Right lobe of liver (tissue), 4 donors: ENCODE data around the gene OPCML.

Experiments used
- POLR2A ChIP-seq: fragments of 450-650 bp; IDR thresholded peaks from one replicate; pipeline ENCODE4 v1.6.1; 2017; ENCODE audit warnings: antibody characterized with exemption, mild to moderate bottlenecking
- TF ChIP-seq, protein P1 (sequence below), 4 donors: fragments of 200-600 bp in 3 of 4; fragments of 450-650 bp in 1 of 4; IDR thresholded peaks; one replicate each; pipeline versions ENCODE4 v1.5.1 to v1.8.0; 2016 to 2022; ENCODE audit warnings: antibody characterized with exemption in 4 of 4, mild to moderate bottlenecking in 2 of 4
- donor health status: DM: no; HTN: no; CAD: no.
- donor health status: DM: no; HTN: no; CAD: no.
- donor health status: DM: no; HTN: yes; CAD: no.

DNA sequence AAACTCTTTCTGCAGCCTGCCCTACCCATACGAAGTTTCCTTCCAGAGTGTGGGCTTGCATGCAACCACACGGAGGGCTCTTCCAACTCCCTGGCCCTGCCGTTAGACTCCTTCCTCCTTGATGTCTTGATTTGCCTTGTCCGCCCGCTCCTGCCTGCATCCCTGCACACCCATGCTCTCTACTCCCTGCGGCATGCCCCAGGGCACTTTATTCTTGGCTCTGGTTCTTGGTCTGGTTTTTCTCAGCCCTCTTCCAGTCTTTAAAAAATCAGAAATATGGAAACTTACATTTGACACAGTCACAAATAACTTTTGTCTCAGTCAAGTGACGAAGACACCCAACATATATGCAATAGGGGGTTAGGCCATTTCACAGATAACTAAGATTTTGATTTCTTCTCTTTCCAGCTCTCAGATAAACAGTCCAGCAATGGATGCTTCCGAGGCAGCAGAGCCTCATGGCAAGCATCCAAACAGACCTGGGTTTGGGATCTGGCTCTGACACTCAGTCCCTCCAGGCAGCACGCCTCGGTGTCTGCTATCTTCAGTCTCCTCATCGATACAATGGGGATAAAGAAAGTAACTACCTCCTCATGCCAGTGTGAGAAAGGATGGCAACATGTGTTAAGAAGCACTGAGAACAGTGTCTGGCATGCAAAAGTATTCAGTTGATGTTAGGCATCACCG, 15.7 kb upstream of the OPCML start:
- TF ChIP-seq, protein P1, sequence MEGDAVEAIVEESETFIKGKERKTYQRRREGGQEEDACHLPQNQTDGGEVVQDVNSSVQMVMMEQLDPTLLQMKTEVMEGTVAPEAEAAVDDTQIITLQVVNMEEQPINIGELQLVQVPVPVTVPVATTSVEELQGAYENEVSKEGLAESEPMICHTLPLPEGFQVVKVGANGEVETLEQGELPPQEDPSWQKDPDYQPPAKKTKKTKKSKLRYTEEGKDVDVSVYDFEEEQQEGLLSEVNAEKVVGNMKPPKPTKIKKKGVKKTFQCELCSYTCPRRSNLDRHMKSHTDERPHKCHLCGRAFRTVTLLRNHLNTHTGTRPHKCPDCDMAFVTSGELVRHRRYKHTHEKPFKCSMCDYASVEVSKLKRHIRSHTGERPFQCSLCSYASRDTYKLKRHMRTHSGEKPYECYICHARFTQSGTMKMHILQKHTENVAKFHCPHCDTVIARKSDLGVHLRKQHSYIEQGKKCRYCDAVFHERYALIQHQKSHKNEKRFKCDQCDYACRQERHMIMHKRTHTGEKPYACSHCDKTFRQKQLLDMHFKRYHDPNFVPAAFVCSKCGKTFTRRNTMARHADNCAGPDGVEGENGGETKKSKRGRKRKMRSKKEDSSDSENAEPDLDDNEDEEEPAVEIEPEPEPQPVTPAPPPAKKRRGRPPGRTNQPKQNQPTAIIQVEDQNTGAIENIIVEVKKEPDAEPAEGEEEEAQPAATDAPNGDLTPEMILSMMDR (IDR thresholded peaks at IDR 0.05) = no peak
- no peak for TF ChIP-seq POLR2A
